Measurements from ENCODE around the gene DDIT4.
"Not testable (repeated sequence)": the region's sequence is repeated elsewhere in the genome, so short reads cannot be mapped to it uniquely, and the experiment has no call there.

DDIT4 gene

GRCh38 chr10:72249176-72249862, 24.4 kb upstream of the DDIT4 start:
- DNase-seq (ENCODE audit: extremely low read depth in 1 of 2, low read depth in 1 of 2), result not testable (repeated sequence)

GRCh38 chr10:72250666-72251065, 23.1 kb upstream of the DDIT4 start:
- DNase-seq (ENCODE audit: extremely low read depth in 1 of 2, low read depth in 1 of 2), result no peak

- DNase-seq (ENCODE audit: extremely low read depth in 1 of 2, low read depth in 1 of 2), result no peak
Measured at GRCh38 chr10:72251635-72252034, 22.1 kb upstream of the DDIT4 start.

DNA sequence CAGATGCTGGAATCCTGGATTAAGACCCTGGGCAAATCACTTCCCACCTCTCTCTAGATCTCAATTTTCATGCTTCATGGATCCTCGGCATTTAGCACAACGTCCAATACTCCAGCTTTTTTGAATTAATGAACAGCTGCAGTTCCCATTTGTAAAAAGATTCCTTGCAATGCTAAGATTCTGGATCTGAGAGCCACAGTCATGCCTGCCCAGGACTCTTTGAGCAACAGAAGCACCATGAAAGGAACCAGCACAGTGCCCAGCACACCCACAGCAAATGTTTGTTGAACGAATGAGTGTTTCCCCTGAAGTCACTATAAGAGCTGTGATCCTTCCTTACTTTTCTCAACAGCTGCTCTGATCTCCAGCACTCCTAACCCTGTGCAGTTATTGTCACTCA, 20.8 kb upstream of the DDIT4 start:
- DNase-seq (ENCODE audit: extremely low read depth in 1 of 2, low read depth in 1 of 2), result no peak

GRCh38 chr10:72253578-72253977, 20.1 kb upstream of the DDIT4 start:
- no peak for DNase-seq (ENCODE audit: extremely low read depth in 1 of 2, low read depth in 1 of 2)

DNA sequence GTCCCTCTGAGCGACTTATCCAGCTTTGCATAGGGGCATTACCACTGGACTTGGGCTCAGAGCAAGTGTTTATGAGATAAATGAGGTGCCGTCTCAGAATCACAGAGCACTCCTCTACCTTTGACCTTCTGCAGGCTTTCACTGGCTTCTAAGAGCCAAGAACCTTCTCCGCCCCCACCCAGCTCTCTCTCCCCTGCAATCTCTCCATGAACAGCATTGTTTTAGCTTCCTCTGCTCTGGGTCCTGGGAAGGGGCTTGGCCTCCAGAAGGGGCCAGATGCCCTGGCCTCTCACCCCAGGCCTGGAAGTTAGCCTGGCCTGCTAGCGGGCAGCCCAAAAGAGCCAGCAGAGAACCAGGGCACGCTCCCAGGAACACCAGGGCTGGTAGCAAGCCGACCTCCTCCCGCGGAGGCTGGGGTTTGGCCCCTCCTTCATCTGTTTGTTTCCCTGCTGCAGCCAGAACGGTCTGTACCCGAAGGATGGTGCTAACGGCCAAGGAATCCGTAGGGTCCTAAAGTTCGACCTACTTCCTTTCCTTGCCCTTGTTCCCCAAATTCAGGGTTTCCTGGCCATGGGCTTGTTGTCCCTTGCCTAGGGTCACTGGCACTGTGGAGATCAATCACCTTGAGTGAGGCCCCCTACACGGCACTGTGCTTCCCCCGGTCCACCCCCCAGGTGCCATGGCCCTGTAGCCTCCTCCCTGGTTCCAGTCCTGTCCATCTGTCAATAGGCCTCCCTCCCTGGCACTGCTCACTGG, 18.7 kb upstream of the DDIT4 start:
- no peak for DNase-seq (ENCODE audit: extremely low read depth in 1 of 2, low read depth in 1 of 2)

- DNase-seq (ENCODE audit: extremely low read depth in 1 of 2, low read depth in 1 of 2), result no peak
Measured at GRCh38 chr10:72255977-72256729, 17.6 kb upstream of the DDIT4 start.

- no peak for DNase-seq (ENCODE audit: extremely low read depth in 1 of 2, low read depth in 1 of 2)
Measured at GRCh38 chr10:72257051-72257892, 16.5 kb upstream of the DDIT4 start.

DNA sequence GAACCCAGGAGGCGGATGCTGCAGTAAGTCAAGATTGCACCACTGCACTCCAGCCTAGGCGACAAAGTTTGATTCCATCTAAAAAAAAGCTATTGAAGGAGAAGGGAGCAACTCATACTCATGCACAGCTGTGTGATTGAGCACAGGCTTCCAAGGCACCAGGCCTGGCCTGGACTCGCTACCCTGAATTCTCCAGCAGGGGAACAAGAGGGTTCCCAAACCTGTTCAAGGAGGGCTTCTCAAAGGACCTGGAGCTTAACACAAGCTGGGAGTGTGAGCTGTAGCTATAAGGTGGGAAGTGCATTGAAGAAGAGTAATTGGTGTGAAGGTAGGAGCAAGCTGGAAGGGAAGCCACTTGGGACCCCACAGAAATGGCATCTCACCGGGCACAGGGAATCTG, 15.1 kb upstream of the DDIT4 start:
- DNase-seq (ENCODE audit: extremely low read depth in 1 of 2, low read depth in 1 of 2), result no peak

DNA sequence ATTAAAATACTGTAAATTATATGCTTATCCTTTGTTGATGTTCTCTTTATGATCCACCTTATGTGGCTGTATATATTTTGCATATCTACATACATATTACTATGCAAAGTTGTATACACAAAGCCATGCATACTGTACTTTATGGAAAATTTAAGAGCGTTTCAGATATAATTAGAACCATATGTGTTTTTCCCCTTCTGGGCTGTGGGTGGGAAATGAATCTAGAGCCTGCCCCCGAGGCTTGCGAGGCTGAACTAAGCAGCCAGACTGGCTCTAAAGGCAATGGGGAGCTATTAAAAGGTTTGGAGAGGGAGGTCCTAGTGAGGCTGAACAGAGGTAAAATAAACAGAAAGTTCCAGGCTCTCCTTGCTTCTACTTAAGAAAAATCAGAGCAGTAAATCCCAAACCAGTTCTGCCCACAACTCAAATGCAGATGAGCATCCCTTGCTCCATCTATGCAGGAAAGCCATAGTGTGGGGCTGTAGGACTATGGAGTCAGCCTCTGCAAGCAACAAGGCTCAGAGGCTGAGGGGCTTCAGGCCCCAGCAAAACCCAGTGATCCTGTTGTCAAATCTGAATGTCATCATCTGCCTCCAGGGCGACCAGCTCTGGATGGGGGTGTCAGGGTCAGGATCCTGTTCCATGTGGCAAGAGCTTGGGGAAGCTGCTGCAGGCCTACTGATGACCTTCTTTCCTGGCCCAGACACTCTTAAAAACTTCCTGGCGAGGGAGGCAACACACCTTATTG, 14.1 kb upstream of the DDIT4 start:
- DNase-seq (ENCODE audit: extremely low read depth in 1 of 2, low read depth in 1 of 2), result no peak

DNA sequence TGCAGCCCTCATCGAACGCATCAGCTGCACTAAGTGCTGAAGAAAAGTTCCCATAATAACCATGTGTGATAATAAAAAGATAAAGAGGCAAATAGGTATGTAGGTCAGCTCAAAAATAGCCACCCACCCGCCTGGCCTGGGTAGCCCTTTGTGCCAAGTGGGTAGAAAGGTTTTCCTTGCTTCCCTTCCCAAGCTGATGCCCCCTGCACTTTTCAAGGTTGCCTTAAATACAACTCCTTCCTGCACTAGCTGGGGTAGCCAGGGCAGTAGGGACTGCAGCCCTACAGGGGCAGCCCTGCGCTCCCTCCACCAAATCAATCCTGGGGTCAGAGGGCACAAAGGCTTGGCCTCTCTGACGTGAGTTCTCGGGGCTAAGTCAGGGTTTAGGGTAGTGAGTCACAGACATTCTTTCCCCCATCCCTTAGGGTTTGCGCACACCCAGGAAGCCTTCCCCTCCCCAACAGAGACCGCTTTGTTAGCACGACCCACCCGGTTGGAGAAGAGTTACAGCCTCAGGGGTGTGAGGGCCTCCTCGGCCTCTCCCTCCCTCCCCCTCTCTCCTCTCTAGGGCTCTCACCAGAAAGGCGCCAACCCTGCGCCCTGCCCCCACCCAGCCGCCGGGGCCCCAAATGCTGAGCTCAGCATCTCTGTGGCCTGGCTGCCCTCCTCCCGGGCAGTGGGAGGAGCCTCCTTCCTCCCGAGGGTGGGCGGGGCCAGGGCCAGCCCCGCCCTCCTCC, 13.3 kb upstream of the DDIT4 start:
- peak; percentile 67 to 69 for DNase-seq (ENCODE audit: extremely low read depth in 1 of 2, low read depth in 1 of 2)

DNA sequence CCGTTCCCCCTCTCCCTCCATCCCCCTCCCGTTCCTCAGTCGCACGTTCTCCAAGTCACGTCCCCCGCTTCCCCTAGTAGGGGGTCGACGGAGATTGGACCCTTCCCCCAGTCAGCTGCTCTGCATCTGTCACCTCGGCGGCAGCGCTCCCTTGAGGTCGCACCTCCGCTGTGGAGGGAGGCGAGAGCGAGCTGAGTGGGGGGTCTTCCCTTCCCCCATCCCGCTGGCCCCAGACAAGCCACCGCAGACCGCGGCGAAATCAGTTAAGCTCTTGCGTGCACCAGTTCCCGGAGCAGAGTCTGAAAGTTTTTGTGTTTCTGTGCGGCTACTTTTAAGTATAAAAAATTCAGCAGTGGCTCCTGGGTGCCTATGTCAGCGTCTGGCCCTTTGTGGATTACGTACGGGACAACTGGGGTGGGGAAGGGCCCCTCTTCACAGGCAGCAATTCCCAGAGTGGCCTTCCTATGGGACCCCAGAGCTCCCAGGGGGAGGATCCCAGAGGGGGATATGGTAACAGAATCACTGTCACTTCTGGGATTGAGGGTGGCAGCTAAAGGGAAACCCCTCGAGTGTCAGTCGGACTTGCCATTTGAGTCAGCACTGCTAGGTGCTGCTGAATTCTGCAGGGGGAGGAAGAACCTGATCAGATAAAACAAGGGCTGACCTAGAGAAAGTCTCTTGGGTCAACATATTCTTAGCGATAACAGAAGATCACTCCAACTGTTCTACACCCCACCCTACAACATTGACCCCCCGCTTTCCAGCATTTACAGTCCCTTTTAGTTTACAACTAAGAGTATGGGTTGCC, 12.5 kb upstream of the DDIT4 start:
- no peak for DNase-seq (ENCODE audit: extremely low read depth in 1 of 2, low read depth in 1 of 2)

GRCh38 chr10:72261784-72262404, 11.8 kb upstream of the DDIT4 start:
- no peak for DNase-seq (ENCODE audit: extremely low read depth in 1 of 2, low read depth in 1 of 2)

GRCh38 chr10:72263613-72264241, 10.0 kb upstream of the DDIT4 start:
- no peak for DNase-seq (ENCODE audit: extremely low read depth in 1 of 2, low read depth in 1 of 2)

DNA sequence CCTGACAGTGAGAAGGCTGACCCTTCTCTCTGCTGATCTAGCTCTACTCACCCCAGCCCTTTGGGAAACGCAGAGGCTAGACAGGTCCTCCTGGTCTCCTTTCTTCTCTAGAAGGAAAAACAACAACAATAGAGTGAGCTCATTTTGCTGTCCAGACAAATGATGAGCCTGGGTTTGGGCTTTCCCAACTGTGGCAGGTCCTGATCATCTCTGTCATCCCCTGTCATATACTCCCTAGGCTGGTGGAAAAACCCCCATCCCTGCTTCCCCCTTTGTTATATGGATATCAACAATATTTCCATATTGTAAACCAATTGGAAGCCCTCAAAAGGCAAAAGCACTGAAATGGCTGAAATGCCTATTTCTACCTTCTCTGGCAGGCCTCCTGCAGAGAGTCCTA, 9.2 kb upstream of the DDIT4 start:
- DNase-seq (ENCODE audit: extremely low read depth in 1 of 2, low read depth in 1 of 2), result no peak

- no peak for DNase-seq (ENCODE audit: extremely low read depth in 1 of 2, low read depth in 1 of 2)
Measured at GRCh38 chr10:72265508-72265907, 8.2 kb upstream of the DDIT4 start.

- DNase-seq (ENCODE audit: extremely low read depth in 1 of 2, low read depth in 1 of 2), result no peak
Measured at GRCh38 chr10:72265990-72266865, 7.5 kb upstream of the DDIT4 start.
